Ectodermal cell (in vitro differentiated cells): Measurements from ENCODE around the gene CCDC192.

ENCODE experiments used
- H3K27ac ChIP-seq: 2 replicates; pipeline ENCODE4 v1.7.0; 2013; ENCODE audit warnings: mild to moderate bottlenecking, low read depth, low read length; ENCODE audit not compliant: insufficient read depth, poor library complexity, severe bottlenecking
- H3K27me3 ChIP-seq: 2 replicates; pipeline ENCODE4 v1.7.0; 2013; ENCODE audit warnings: mild to moderate bottlenecking, low read length; ENCODE audit not compliant: insufficient read depth, control insufficient read depth, poor library complexity, severe bottlenecking
- H3K36me3 ChIP-seq: one replicate; pipeline ENCODE4 v1.7.0; 2013; ENCODE audit warnings: low read length; ENCODE audit not compliant: control insufficient read depth, insufficient read depth
- H3K4me1 ChIP-seq: one replicate; pipeline ENCODE4 v1.7.0; 2013; ENCODE audit warnings: low read length; ENCODE audit not compliant: control insufficient read depth, insufficient read depth
- H3K4me3 ChIP-seq: 2 replicates; pipeline ENCODE4 v1.7.0; 2013; ENCODE audit warnings: low read depth, low read length, control low read depth; ENCODE audit not compliant: insufficient read depth
- H3K9me3 ChIP-seq: 2 replicates; pipeline ENCODE4 v1.7.0; 2013; ENCODE audit warnings: mild to moderate bottlenecking, low read length, moderate library complexity; ENCODE audit not compliant: control insufficient read depth
- WGBS, 2 experiments: methylation state at CpG; one replicate each; pipeline ENCODE4 v1.1.7; 2013; ENCODE audit warnings: missing lambda C conversion rate in 2 of 2; 5-methylcytosine and 5-hydroxymethylcytosine counted together

Gene CCDC192

DNA sequence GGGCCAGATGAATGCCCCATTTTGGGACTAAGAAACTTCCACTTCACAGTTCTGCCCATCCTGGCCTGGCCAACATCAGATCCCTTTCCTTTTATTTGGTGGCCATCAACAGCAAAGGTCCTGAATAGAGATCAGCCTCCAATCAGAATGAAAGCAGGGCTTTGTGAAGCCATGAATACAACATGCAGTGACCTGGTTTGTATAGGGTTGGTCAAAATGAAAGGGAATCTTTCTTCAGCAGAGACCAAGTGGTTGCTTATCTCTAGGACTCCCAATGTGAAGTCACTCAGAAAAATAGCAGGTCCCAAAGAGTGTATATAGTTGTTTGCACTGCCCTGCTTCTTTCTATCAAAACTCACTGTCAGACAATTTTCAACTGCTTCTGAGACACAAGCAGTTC is 266.5 kb downstream of the CCDC192 start:
- Histone ChIP-seq H3K4me3 (no peak overlapping the region), H3K27ac (no peak overlapping the region), H3K9me3 (no peaks in the 10 kb centered on the region), H3K36me3 (no peaks in the 10 kb centered on the region), H3K4me1 (peaks cover 7% of the 10 kb centered on the region), H3K27me3 (no peaks in the 10 kb centered on the region)

DNA sequence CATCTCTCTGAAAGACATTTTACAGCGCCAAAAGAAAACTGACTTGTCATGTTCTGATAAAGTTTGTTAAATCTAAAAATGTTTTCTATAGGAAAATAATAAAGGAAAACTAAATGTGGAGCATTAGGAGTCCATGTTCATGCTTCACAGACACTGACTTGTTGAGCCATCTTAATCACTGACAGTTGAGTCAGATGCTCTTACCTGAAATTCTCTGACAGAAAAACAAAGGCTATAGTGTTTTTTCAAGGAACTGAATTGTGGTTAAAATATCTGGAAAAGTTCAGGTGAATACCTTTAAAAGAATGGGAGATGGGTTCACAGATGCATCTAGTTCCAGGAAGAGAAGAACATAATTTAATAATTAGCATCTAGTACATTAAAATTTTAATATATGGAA is 266.9 kb downstream of the CCDC192 start:
- Histone ChIP-seq H3K36me3 (no peaks in the 10 kb centered on the region), H3K4me3 (no peak overlapping the region), H3K9me3 (no peaks in the 10 kb centered on the region), H3K27me3 (no peaks in the 10 kb centered on the region), H3K27ac (no peak overlapping the region), H3K4me1 (peaks cover 7% of the 10 kb centered on the region)
- WGBS, 2 experiments = 94 to 100% methylated on average over 1 of the region's 1 CpG

DNA sequence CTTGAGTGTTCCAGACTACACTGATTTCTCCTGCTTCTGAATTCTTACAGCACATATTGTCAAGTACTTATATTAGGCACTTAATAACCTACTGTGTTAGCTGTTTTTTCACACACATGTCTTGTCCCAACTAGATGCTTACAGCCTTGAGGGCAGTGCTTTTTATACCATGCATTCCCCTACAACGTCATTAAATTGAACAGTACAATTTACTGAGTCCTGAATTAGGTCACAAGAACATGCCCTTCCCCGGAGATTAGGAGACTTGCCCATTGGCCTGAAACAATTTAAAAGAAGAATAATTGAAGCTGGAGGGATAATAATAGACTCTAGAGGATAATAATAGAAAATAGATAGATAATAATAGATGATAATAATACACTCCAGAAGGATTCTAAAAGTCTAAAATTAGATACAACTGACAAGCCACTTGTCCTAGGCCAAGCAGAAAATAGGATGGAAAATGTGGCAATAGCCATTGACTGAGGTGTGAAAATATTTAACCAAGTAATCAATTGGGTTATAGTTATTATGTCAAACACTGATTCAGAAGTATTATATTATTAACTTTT is 267.7 kb downstream of the CCDC192 start:
- Histone ChIP-seq H3K27me3 (no peaks in the 10 kb centered on the region), H3K4me1 (peaks cover 7% of the 10 kb centered on the region), H3K36me3 (no peaks in the 10 kb centered on the region), H3K27ac (no peak overlapping the region), H3K9me3 (no peaks in the 10 kb centered on the region), H3K4me3 (no peak overlapping the region)
- 84 to 88% methylated on average over 2 of the region's 2 CpGs for WGBS, 2 experiments

DNA sequence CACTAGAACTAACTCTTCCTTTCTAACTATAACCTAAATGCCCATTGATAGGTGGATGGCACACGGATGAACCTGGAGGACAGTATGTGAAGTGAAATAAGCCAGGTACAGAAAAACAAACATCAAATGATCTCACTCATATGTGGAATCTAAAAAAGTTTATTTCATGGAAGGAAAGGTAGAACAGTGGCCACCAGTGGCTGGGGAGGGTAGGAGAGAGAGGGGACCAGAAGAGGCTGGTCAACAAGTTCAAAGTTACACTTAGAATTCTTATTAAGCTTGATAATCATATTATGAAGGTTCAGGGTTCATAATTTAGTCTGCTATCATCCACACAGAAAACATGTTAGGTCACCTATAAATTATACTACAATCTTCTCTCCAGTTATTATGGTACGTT is 272.8 kb downstream of the CCDC192 start:
- no peak overlapping the region for H3K27ac ChIP-seq
- 90 to 100% methylated on average over 1 to 2 of the region's 2 CpGs for WGBS, 2 experiments
- no peaks in the 10 kb centered on the region for H3K4me1 ChIP-seq
- no peaks in the 10 kb centered on the region for H3K27me3 ChIP-seq
- H3K9me3 ChIP-seq = no peaks in the 10 kb centered on the region
- H3K36me3 ChIP-seq = no peaks in the 10 kb centered on the region
- H3K4me3 ChIP-seq = no peak overlapping the region

DNA sequence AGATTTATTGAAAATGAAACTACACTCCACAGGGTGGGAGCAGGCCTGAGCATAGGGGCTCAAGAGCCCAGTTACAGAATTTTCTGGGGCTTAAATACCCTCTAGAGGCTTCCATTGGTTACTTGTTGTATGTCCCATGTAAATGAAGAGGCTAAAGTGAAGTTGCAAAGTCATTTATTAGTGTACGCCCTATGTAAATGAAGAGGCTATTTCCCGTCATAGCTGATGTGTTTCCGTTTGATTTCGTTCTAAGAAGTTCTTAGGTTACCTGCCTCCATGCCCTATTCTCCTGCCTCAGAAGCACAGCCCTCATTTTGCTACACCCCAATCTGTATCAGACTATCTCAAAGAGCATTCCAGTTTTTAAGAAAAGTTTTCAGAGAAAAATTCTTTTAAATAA is 273.3 kb downstream of the CCDC192 start:
- Histone ChIP-seq H3K9me3 (no peaks in the 10 kb centered on the region), H3K4me3 (no peak overlapping the region), H3K27ac (no peak overlapping the region), H3K4me1 (no peaks in the 10 kb centered on the region), H3K36me3 (no peaks in the 10 kb centered on the region), H3K27me3 (no peaks in the 10 kb centered on the region)
- WGBS, 2 experiments = 91 to 95% methylated on average over 4 of the region's 4 CpGs

DNA sequence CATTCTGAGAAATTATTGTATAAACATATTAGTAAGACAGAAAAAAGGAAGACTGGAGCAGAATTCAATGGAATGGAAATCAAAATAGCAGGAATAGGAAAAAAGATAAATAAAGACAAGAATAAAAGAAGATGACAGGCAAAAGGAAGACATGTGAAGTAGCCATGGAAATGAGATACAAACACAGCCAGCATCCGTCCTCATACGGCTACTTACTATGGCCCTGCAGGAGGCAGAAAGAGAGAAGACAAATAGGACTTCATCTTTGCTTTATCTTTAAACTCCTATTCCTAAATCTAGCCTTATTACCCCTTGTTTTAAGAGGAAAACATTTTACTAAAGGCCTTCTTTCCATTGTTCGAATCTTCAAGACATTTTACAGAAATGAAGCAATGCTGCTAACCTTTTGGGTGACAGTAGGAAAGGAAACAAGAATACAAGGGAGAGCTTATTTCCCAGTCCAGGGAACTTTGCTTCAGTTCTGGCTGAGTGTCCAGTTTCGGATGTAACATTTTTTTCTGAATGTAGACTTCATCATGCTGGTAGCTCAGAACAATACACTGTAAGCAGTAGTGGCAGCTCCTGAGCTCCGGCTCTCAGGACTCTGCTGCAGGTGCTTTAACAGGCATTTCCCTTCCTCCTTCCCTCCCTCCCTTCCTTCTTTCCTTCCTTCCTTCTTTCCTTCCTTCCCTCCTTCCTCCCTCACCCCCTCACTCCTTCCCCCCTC is 274.0 kb downstream of the CCDC192 start:
- Histone ChIP-seq H3K4me1 (no peaks in the 10 kb centered on the region), H3K36me3 (no peaks in the 10 kb centered on the region), H3K27me3 (no peaks in the 10 kb centered on the region), H3K4me3 (no peak overlapping the region), H3K27ac (no peak overlapping the region), H3K9me3 (no peaks in the 10 kb centered on the region)
- WGBS, 2 experiments = 88 to 90% methylated on average over 5 of the region's 5 CpGs

DNA sequence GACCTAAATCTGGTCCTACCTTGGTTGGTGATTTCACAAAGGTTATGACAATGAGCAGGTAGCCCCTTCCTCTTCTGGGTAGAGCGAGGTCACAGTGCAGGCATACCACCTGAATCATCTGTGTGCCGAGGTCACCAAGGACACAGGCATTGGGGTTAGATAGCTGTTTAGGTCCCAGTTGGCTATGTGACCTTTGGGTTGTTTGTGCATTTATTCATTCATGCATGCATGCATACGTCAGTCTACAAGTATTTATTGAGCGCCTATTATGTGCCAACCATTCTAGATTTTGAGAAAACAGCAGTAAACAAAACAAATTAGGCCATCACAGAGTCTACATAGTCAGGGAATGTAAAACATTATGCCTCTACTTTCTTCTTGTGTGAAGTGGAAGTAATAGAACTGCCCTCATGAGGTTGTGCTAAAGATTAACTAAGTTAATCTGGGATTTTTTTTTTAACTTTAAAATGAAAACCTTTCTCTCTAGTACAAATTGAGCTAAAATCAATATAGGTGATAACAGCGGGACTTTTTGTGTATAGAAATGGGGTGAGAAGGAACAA is 275.6 kb downstream of the CCDC192 start:
- H3K36me3 ChIP-seq = no peaks in the 10 kb centered on the region
- no peaks in the 10 kb centered on the region for H3K27me3 ChIP-seq
- no peaks in the 10 kb centered on the region for H3K4me1 ChIP-seq
- H3K4me3 ChIP-seq = no peak overlapping the region
- 89 to 94% methylated on average over 5 of the region's 5 CpGs for WGBS, 2 experiments
- H3K9me3 ChIP-seq = no peaks in the 10 kb centered on the region
- no peak overlapping the region for H3K27ac ChIP-seq

DNA sequence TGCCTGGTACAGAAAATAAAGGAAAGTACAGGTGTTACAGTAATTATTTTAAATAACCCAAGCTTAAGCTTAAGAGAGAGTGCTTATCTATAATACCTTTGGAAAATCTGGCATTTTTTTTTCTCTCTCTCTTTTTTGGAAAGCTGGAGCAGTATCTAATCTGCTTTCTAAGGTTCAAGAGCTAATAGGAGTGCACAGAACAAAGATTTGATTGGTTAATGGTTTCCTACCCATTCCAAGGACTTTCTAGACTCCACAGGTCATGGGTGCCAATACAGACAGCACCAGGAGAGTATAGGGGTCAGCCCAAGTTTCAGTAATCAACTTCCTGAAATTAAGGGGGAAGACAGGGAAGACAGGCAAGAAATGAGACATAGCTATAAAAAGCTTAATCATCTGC is 276.3 kb downstream of the CCDC192 start:
- Histone ChIP-seq H3K27ac (no peak overlapping the region), H3K4me3 (no peak overlapping the region), H3K27me3 (no peaks in the 10 kb centered on the region), H3K9me3 (no peaks in the 10 kb centered on the region), H3K36me3 (no peaks in the 10 kb centered on the region), H3K4me1 (no peaks in the 10 kb centered on the region)

DNA sequence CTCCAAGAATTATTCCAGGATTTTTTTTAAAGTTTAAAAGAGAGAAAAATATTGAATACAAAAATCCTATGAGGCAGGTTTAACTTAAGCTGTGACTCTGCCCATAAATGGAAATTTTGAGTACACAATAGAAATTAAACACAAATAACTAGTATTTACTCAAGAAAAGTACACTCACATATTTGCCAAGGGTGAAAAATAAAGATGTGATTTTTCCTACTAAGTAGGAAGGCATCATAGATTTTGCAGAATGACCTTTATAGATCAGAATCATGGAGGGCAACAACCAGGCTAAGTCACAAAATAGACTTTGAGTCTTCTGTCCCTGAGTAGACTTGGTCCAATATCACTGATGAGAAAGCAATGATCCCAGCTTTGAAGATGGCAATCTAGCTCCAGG is 277.7 kb downstream of the CCDC192 start:
- Histone ChIP-seq H3K36me3 (no peaks in the 10 kb centered on the region), H3K9me3 (no peaks in the 10 kb centered on the region), H3K4me3 (no peak overlapping the region), H3K27ac (no peak overlapping the region), H3K4me1 (no peaks in the 10 kb centered on the region), H3K27me3 (no peaks in the 10 kb centered on the region)

DNA sequence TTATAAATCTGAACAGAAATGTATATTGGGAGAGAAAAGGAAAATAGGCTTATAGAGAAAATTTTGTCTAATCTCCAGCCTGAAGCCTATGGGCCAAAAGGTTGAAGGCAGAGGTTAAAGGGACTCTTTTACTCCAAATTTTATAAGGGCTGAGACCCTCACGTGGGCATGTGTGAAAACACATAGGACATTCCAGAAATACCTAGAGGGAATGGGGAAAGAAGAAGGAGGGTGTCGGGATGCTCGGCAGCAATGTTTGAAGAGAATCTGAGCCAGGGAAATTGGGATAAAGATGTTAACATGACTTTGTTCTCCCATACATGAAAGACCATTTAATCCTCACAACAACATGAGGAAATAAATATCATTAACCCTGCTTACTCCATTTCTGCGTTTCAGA is 278.3 kb downstream of the CCDC192 start:
- Histone ChIP-seq H3K36me3 (no peaks in the 10 kb centered on the region), H3K4me1 (no peaks in the 10 kb centered on the region)
- 52 to 68% methylated on average over 3 to 4 of the region's 4 CpGs for WGBS, 2 experiments

More for the DNA sequence above, 278.3 kb downstream of the CCDC192 start:
- Histone ChIP-seq H3K4me3 (no peak overlapping the region), H3K27ac (no peak overlapping the region), H3K9me3 (no peaks in the 10 kb centered on the region), H3K27me3 (no peaks in the 10 kb centered on the region)
